AG09319 (cell line): ENCODE data around the gene MOK.

ENCODE experiments used
- DNase-seq: peaks from one replicate; pipeline ENCODE4 v3.0.0-alpha.2; 2010; ENCODE audit warnings: low read depth; ENCODE audit errors: extremely low read depth
- CTCF ChIP-seq: IDR thresholded peaks from 2 replicates; pipeline ENCODE4 v1.5.1; 2011; ENCODE audit warnings: low read depth, mild to moderate bottlenecking, inconsistent platforms, low read length, moderate library complexity

The MOK gene

DNA sequence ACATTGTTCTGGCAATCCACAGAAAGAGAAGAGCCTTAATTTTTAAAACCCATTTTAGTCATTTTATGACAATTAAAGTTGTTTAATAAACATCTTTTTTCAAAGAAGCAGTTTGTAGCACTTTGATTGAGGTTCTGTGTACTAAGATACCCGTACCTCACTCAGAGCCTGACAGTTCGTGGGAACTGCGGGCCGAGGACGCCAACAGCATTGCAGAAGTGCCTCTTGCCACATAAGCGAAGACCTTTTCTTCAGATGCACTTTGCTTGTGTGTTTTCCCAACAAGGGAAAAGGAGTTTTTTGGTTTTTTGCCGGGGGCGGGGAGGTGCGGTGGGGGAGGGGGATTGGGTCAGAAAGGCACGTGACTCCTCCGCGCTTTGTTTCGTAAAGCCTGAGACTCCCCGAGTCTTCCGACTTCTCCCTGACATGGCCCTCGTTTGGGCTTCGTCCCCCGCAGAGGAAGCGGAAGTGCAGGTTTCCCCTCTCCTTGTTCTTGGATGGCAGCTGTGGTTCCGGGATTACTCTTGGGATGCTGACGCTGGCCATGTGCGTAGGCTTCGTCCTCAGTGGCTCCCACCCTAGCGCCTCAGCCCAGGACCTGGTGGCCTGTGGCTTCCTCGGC is 94.4 kb downstream of the MOK start:
- no peak for DNase-seq
- no peak for TF ChIP-seq CTCF

GRCh38 chr14:102209224-102209966 is 95.6 kb downstream of the MOK start:
- no peak for DNase-seq
- peak; percentile 35 for TF ChIP-seq CTCF

- DNase-seq = no peak
- no peak for TF ChIP-seq CTCF
Observed at GRCh38 chr14:102208741-102209140, 96.2 kb downstream of the MOK start.

GRCh38 chr14:102207831-102208365 is 97.1 kb downstream of the MOK start:
- no peak for DNase-seq
- TF ChIP-seq CTCF = no peak

- no peak for TF ChIP-seq CTCF
- no peak for DNase-seq
Observed at GRCh38 chr14:102206918-102207317, 98.0 kb downstream of the MOK start.

GRCh38 chr14:102205560-102205959 is 99.4 kb downstream of the MOK start:
- TF ChIP-seq CTCF = no peak
- DNase-seq = no peak

DNA sequence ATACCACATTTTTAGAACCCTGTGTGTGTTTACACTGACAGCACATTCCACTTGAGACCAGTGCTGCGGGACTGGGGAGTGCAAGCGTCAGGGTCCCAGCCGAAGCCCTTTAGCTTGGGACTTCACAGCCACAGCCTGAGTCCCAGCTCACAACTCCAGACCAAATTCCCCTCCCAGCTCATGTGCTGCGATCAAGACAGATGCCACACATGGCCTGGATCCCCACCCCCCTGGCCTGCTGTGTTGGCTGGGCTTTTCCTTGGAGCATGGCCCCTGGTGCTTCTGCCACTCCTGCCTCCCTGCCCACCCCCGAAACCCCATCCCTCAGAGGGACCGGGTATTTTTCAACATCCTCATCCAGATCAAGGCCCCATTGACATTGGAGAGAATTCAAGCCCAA is 101.6 kb downstream of the MOK start:
- no peak for TF ChIP-seq CTCF
- no peak for DNase-seq
